ENCODE data around the gene ZNF445. TPM values are rescaled to one million over a fixed set of nuclear protein-coding genes. Genes with fewer than 3 reads are reported as not detected.

The ZNF445 gene
- total and polyA plus RNA-seq, 9 of the 15 experiments (the other 6 are each of a cell fraction or from before 2014, with no cell fraction given) = 1.2 to 26.9 (median 10.6) TPM

- peak; percentile 33 for TF ChIP-seq PHF20 (IDR thresholded peaks at IDR 0.05; ENCODE audit: partially characterized antibody)
- TF ChIP-seq IRF9 (tag; IDR thresholded peaks at IDR 0.05) = no peak
- TF ChIP-seq HNRNPLL (IDR thresholded peaks at IDR 0.05; ENCODE audit: low read depth, low read length, poor library complexity, severe bottlenecking) = peak; percentile 99
- no peak for TF ChIP-seq THRB (CRISPR knock-in tag; conservative IDR thresholded peaks at IDR 0.05)
- peak; percentile 86 for TF ChIP-seq RBBP5 (IDR thresholded peaks at IDR 0.05; ENCODE audit: borderline replicate concordance, insufficient read depth, low read length, poor library complexity, severe bottlenecking)
- peak; percentile 12; the same call in 1 of the 2 replicates for TF ChIP-seq ZNF263 (CRISPR knock-in tag; IDR thresholded peaks at IDR 0.05; ENCODE audit: borderline replicate concordance)
- peak; percentile 93; the same call in 1 of the 2 replicates for TF ChIP-seq ZBTB7A (IDR thresholded peaks at IDR 0.05; ENCODE audit: borderline replicate concordance, control insufficient read depth, low read depth, low read length)
- peak; percentile 88 for TF ChIP-seq RBFOX2 (IDR thresholded peaks at IDR 0.05; ENCODE audit: low read depth, low read length)
- TF ChIP-seq ZNF174 (CRISPR knock-in tag; IDR thresholded peaks at IDR 0.05) = no peak
- TF ChIP-seq ESRRB (CRISPR knock-in tag; IDR thresholded peaks at IDR 0.05; ENCODE audit: borderline replicate concordance) = no peak
- TF ChIP-seq HCFC1 (IDR thresholded peaks at IDR 0.05; ENCODE audit: low read depth, low read length) = peak; percentile 68
- peak; percentile 44 for TF ChIP-seq TAF9B (IDR thresholded peaks at IDR 0.05; ENCODE audit: partially characterized antibody)
- peak; percentile 26; the same call in 1 of the 2 replicates for TF ChIP-seq NCOA1 (IDR thresholded peaks at IDR 0.05; ENCODE audit: low read depth)
- TF ChIP-seq ZBTB8A (IDR thresholded peaks at IDR 0.05; ENCODE audit: partially characterized antibody) = no peak
- TF ChIP-seq SUPT5H (IDR thresholded peaks at IDR 0.05) = peak; percentile 68
- no peak for TF ChIP-seq RFX1 (IDR thresholded peaks at IDR 0.05)
- TF ChIP-seq BDP1 (IDR thresholded peaks at IDR 0.05; ENCODE audit: insufficient read depth, insufficient read length) = no peak
- TF ChIP-seq IRF1 (CRISPR knock-in tag; IDR thresholded peaks at IDR 0.05; ENCODE audit: borderline replicate concordance) = no peak
- TF ChIP-seq ZNF436 (CRISPR knock-in tag; IDR thresholded peaks at IDR 0.05) = no peak
- TF ChIP-seq ZNF717 (CRISPR knock-in tag; IDR thresholded peaks at IDR 0.05) = no peak
- TF ChIP-seq ZC3H11A (IDR thresholded peaks at IDR 0.05; ENCODE audit: low read depth, low read length) = no peak
- TF ChIP-seq BRD4 (IDR thresholded peaks at IDR 0.05) = no peak
- TF ChIP-seq DPF2 (IDR thresholded peaks at IDR 0.05) = no peak
- TF ChIP-seq HMGN3 (IDR thresholded peaks at IDR 0.05; ENCODE audit: borderline replicate concordance, extremely low read depth, insufficient read length, low read depth, low read length) = peak; percentile 78
- TF ChIP-seq EGR1 (conservative IDR thresholded peaks at IDR 0.05) = peak; percentile 78
- TF ChIP-seq CEBPG (CRISPR knock-in tag; IDR thresholded peaks at IDR 0.05) = no peak
- 0 out of 4 replicates have a peak, but pooled peaks of 1 of the 2 experiments have one; percentile 5 for TF ChIP-seq CEBPG (tag; conservative IDR thresholded peaks at IDR 0.05 in 1 of 2, IDR thresholded peaks at IDR 0.05 in 1 of 2)
- no peak for TF ChIP-seq DIDO1 (tag; IDR thresholded peaks at IDR 0.05; ENCODE audit: low read depth)
These were observed at the start of gene ZNF445 (continued) for GRCh38 chr3:44477312-44478030.

Measured in K562 (cell line).